IMR-90 (cell line): ENCODE measurements around the gene ZDHHC8. TPM values are rescaled to one million over a fixed set of nuclear protein-coding genes. Genes with fewer than 3 reads are reported as not detected.

Experiments
- ATAC-seq: fragments of 200-7000 bp; cut with Tn5 transposase; 2 replicates; pipeline ENCODE4 v1.9.1; 2020; ENCODE audit warnings: low read depth, mild to moderate bottlenecking, moderate library complexity
- BruUV-seq: library from RNA; stranded (reverse); fragments of 400-500 nt; replicated peaks from 2 replicates; lab custom pipeline; 2021; lab: Mats Ljungman, UMichigan
- CTCF ChIA-PET: fragments of 300-600 bp; formaldehyde crosslinking; extraction: SDS; loops from one replicate; lab custom pipeline; 2021; ENCODE audit warnings: antibody characterized with exemption; lab: Yijun Ruan, JAX
- POLR2A ChIA-PET: fragments of 300-600 bp; sonication (Branson Sonifier 250); formaldehyde crosslinking; loops from one replicate; lab custom pipeline; 2022; ENCODE audit warnings: antibody characterized with exemption; ENCODE audit not compliant: unreplicated experiment; lab: Charles Lee
- DNase-seq: peaks from one replicate; pipeline ENCODE4 v3.0.0; 2013
- H2AFZ ChIP-seq: replicated peaks from 2 replicates; pipeline ENCODE3; 2013; ENCODE audit warnings: low read length, mild to moderate bottlenecking; ENCODE audit not compliant: poor library complexity
- H2AK5ac ChIP-seq: 2 replicates; pipeline ENCODE4 v1.6.1; 2013; ENCODE audit warnings: low read depth, low read length, inconsistent platforms
- H2AK9ac ChIP-seq: replicated peaks from 2 replicates; pipeline ENCODE3; 2013; ENCODE audit warnings: mild to moderate bottlenecking, low read depth, low read length, moderate library complexity; ENCODE audit not compliant: poor library complexity
- H2BK120ac ChIP-seq: 2 replicates; pipeline ENCODE4 v1.6.1; 2013; ENCODE audit warnings: low read depth, low read length, inconsistent platforms
- H2BK15ac ChIP-seq: 3 replicates; pipeline ENCODE4 v1.6.1; 2013; ENCODE audit warnings: low read depth, low read length, inconsistent platforms
- H2BK20ac ChIP-seq: 2 replicates; pipeline ENCODE4 v1.6.1; 2013; ENCODE audit warnings: low read depth, mild to moderate bottlenecking, inconsistent platforms, low read length, moderate library complexity
- H2BK5ac ChIP-seq: 2 replicates; pipeline ENCODE4 v1.6.1; 2013; ENCODE audit warnings: mild to moderate bottlenecking, low read depth, low read length, inconsistent platforms; ENCODE audit not compliant: poor library complexity, severe bottlenecking
- H3K14ac ChIP-seq: replicated peaks from 2 replicates; pipeline ENCODE4 v1.6.1; 2013; ENCODE audit warnings: low read depth, low read length, inconsistent platforms
- H3K18ac ChIP-seq: 2 replicates; pipeline ENCODE4 v1.6.1; 2013; ENCODE audit warnings: low read depth, low read length, control low read depth
- H3K23ac ChIP-seq: 2 replicates; pipeline ENCODE4 v1.6.1; 2013; ENCODE audit warnings: low read depth, low read length, inconsistent platforms
- H3K27ac ChIP-seq: 2 replicates; pipeline ENCODE4 v1.5.1; 2013; ENCODE audit warnings: mild to moderate bottlenecking, control low read depth, low read length; ENCODE audit not compliant: insufficient read depth
- H3K27me3 ChIP-seq: 2 replicates; pipeline ENCODE4 v1.6.1; 2013; ENCODE audit warnings: low read length; ENCODE audit not compliant: control insufficient read depth, insufficient read depth
- H3K36me3 ChIP-seq: 2 replicates; pipeline ENCODE4 v1.6.1; 2013; ENCODE audit warnings: low read length, mixed read lengths; ENCODE audit not compliant: control insufficient read depth, insufficient read depth
- H3K4ac ChIP-seq: 2 replicates; pipeline ENCODE4 v1.6.1; 2013; ENCODE audit warnings: low read depth, low read length, inconsistent platforms
- H3K4me1 ChIP-seq: 2 replicates; pipeline ENCODE4 v1.6.1; 2013; ENCODE audit warnings: low read length, mixed read lengths; ENCODE audit not compliant: control insufficient read depth, insufficient read depth
- H3K4me2 ChIP-seq: 2 replicates; pipeline ENCODE4 v1.6.1; 2013; ENCODE audit warnings: low read depth, mild to moderate bottlenecking, control low read depth, low read length, moderate library complexity
- H3K4me3 ChIP-seq: 2 replicates; pipeline ENCODE4 v1.5.1; 2013; ENCODE audit warnings: low read depth, mild to moderate bottlenecking, control low read depth, low read length, moderate library complexity; ENCODE audit not compliant: insufficient read depth
- H3K56ac ChIP-seq: 2 replicates; pipeline ENCODE4 v1.6.1; 2013; ENCODE audit warnings: low read length, inconsistent platforms; ENCODE audit not compliant: insufficient read depth; ENCODE audit errors: extremely low read depth
- H3K79me1 ChIP-seq, 2 experiments: 2 replicates each; pipeline ENCODE4 v1.6.1; 2013; ENCODE audit warnings: low read length in 2 of 2, inconsistent platforms in 1 of 2, low read depth in 1 of 2
- H3K9ac ChIP-seq: 2 replicates; pipeline ENCODE4 v1.6.1; 2013; ENCODE audit warnings: low read depth, low read length, control low read depth
- H3K9me1 ChIP-seq: 2 replicates; pipeline ENCODE4 v1.6.1; 2013; ENCODE audit warnings: low read length, inconsistent platforms; ENCODE audit not compliant: insufficient read depth
- H3K9me3 ChIP-seq: 2 replicates; pipeline ENCODE4 v1.6.1; 2013; ENCODE audit warnings: low read length; ENCODE audit not compliant: control insufficient read depth, insufficient read depth
- H4K20me1 ChIP-seq: 2 replicates; pipeline ENCODE4 v1.6.1; 2013; ENCODE audit warnings: low read length, inconsistent platforms; ENCODE audit not compliant: insufficient read depth
- H4K5ac ChIP-seq: 2 replicates; pipeline ENCODE4 v1.6.1; 2013; ENCODE audit warnings: mild to moderate bottlenecking, low read depth, low read length, control low read depth
- H4K8ac ChIP-seq, 2 experiments: 2 replicates each; pipeline ENCODE4 v1.6.1; 2013; ENCODE audit warnings: low read depth in 2 of 2, low read length in 2 of 2, control low read depth in 1 of 2, inconsistent platforms in 1 of 2
- H4K91ac ChIP-seq: 2 replicates; pipeline ENCODE4 v1.6.1; 2013; ENCODE audit warnings: low read depth, low read length, inconsistent platforms; ENCODE audit not compliant: insufficient read depth
- CEBPB ChIP-seq: IDR thresholded peaks from 2 replicates; pipeline ENCODE4 v1.6.1; 2012; ENCODE audit warnings: low read depth, low read length, improper control_type of control experiment
- MXI1 ChIP-seq: IDR thresholded peaks from 2 replicates; pipeline ENCODE4 v1.6.1; 2012; ENCODE audit warnings: low read depth, mild to moderate bottlenecking, low read length, moderate library complexity, borderline replicate concordance
- RAD21 ChIP-seq: IDR thresholded peaks from 2 replicates; pipeline ENCODE4 v1.6.1; 2012; ENCODE audit warnings: low read length, improper control_type of control experiment
- RFX5 ChIP-seq: IDR thresholded peaks from 2 replicates; pipeline ENCODE4 v1.8.0; 2012; ENCODE audit warnings: low read depth, mild to moderate bottlenecking, low read length, moderate library complexity
- WGBS, 2 experiments: methylation state at CpG; one replicate each; pipeline versions ENCODE4 v1.1.5 to v1.1.7; 2013; ENCODE audit warnings: missing lambda C conversion rate in 2 of 2; ENCODE audit not compliant: insufficient read length in 1 of 2; ENCODE audit errors: extremely low coverage in 2 of 2; 5-methylcytosine and 5-hydroxymethylcytosine counted together
- dilution Hi-C: fragments of 300-500 bp; cut with HindIII; formaldehyde crosslinking; loops from one replicate; pipeline ENCODE4 v1.14.3; 2018; ENCODE audit warnings: low sequenced_read_pairs; ENCODE audit not compliant: unreplicated experiment
- in situ Hi-C: fragments of 300-500 bp; cut with MboI; formaldehyde crosslinking; loops from 3 replicates; pipeline ENCODE4 v1.14.3; 2019; ENCODE audit warnings: low sequenced_read_pairs, inconsistent platforms, mixed read lengths
- intact Hi-C: fragments of 100-400 bp; cut with micrococcal nuclease; formaldehyde crosslinking; loops from 2 replicates; pipeline ENCODE4 v1.10.0; 2022
- polyA plus RNA-seq, 3 experiments: library from polyadenylated mRNA; depleted of rRNA; stranded (reverse); fragments of >200 nt; gene quantifications; 2 replicates each; pipeline ENCODE4 v1.2.3, GENCODE V29; 2012; ENCODE audit warnings: low replicate concordance in 1 of 3
- total RNA-seq: library from RNA; depleted of rRNA; stranded (reverse); fragments of >200 nt; gene quantifications from 2 replicates; pipeline ENCODE4 v1.2.3, GENCODE V29; 2012

ZDHHC8 gene
- total and polyA plus RNA-seq, 2 of the 4 experiments (the other 2 are of a cell fraction), result 2.5 to 72.6 TPM

DNA sequence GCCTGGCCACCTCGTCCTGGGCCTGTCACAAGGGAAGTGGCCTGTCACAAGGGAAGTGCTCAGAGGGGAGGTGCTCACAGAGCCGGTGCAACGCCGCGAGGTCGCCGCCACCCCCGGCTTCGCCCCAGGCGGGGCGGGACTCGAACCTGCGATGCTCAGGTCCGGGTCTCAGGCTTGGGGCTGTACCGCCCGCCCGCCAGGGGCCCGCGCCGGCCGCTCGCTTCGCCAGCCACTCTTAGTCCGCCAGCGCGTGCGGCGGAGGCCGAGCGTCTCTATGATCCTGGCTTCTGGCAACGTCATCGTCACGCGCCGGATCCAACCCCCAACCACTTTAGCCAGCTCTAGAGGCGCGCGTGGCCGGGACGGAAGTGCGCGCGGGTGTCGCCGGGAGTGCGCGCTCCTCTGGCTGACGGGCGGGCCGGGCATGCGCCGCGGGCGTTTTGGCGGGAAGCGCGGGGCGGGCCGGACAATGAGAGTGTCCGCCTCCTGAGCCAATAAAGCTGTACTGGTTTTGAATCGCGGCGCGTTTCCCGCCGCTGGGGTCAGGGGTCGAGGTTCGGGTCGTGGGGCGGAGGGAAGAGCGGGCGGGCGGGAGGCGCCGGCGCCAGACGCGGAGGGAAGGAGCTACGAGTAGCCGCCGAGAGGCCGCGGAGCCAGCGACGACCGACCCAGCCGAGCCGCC is 14.5 kb upstream of the ZDHHC8 start, which contains the start of gene TRMT2A (continued):
- TF ChIP-seq RFX5 (no peak), CEBPB (no peak)

- WGBS, 2 experiments, result 0% methylated on average over 34 of the region's 66 CpGs; no CpG with 5 or more reads in 1 of the 2 experiments
- Histone ChIP-seq H2BK5ac (peak overlapping the region; percentile 71), H3K9me3 (no peaks in the 10 kb centered on the region), H4K91ac (peak overlapping the region; percentile 65; the same call in 1 of the 2 replicates), H2AK9ac (peak overlapping the region; percentile 98), H3K9ac (peak overlapping the region; percentile 92), H3K4ac (peak overlapping the region; percentile 72), H3K79me1 (peaks cover 15 to 50% of the 10 kb centered on the region in 2 experiments), H2BK20ac (no peak overlapping the region), H3K4me2 (peak overlapping the region; percentile 91), H4K8ac (peak overlapping the region; percentile 46 to 72), H3K4me3 (peak overlapping the region; percentile 80), H4K20me1 (peaks cover 25% of the 10 kb centered on the region), H3K56ac (peak overlapping the region; percentile 53), H2AFZ (peak overlapping the region; percentile 91), H3K14ac (peak overlapping the region; percentile 72), H3K9me1 (peaks cover 6% of the 10 kb centered on the region; the same call in 1 of the 2 replicates), H4K5ac (no peak overlapping the region), H3K18ac (no peak overlapping the region), H3K23ac (peak overlapping the region; percentile 83), H3K36me3 (peaks cover 60% of the 10 kb centered on the region), H3K4me1 (peaks cover 6% of the 10 kb centered on the region), H2AK5ac (peak overlapping the region; percentile 84), H2BK120ac (no peak overlapping the region), H3K27ac (peak overlapping the region; percentile 78), H3K27me3 (no peaks in the 10 kb centered on the region), H2BK15ac (no peak overlapping the region)
- ATAC-seq (peak; percentile 28), DNase-seq (peak; percentile 25)
- TF ChIP-seq MXI1 (peak; percentile 35; the same call in 1 of the 2 replicates), RAD21 (no peak)
- intact Hi-C loops, result no loop called here
- CTCF ChIA-PET, result no interaction called here
- in situ Hi-C loops, result no loop called here
- dilution Hi-C loops, result no loop called here
- POLR2A ChIA-PET, result interaction anchor here (0.6 to 1.1 kb wide), 2 partner anchors 36 to 97 kb away, joined by 3 to 5 read pairs; partner anchors contain the start of gene TANGO2
- no TSS peak for BruUV-seq
These were observed 13.8 kb upstream of the ZDHHC8 start for GRCh38 chr22:20117633-20118299.
